HG03460 (cell line): ENCODE results near the gene CSK.

ENCODE experiments used
- ATAC-seq: cut with Tn5 transposase; IDR thresholded peaks from one replicate; pipeline ENCODE4 v1.9.1; 2021; ENCODE audit not compliant: unreplicated experiment

The CSK gene

DNA sequence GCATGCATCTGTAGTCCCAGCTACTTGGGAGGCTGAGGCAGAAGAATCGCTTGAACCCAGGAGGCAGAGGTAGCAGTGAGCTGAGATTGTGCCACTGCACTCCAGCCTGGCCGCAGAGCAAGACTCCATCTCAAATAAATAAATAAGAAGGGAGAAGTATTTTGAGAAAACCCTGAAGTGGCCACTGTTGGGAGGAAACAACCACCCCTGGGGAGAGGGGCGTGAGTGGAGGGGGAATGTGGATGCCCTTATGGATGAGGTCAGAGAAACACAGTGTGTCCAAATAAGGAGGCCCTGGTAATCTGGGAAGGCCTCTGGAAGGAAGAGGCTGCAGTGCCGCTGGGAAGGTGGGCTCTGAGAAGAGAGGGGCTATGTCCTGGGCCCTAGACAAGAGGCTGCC lies 40.4 kb downstream of the CSK start:
- no peak for ATAC-seq

DNA sequence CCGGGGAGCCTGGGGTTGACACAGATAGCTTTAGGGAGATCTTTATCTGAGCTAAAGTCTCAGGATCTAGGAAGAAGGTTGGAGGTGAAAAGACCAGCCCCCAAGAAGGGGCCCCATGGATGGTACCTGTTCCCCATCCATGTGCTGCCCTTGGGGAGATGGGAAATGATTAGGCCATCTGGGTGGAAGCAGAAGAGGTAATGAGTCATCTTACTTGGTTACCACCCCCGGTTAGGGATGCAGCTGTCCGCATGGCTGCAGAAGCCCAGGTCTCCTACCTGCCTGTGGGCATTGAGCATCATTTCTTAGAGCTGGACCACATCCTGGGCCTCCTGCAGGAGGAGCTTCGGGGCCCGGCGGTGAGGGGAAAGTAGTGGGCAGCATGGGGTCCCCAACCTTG lies 41.4 kb downstream of the CSK start:
- ATAC-seq, result no peak

DNA sequence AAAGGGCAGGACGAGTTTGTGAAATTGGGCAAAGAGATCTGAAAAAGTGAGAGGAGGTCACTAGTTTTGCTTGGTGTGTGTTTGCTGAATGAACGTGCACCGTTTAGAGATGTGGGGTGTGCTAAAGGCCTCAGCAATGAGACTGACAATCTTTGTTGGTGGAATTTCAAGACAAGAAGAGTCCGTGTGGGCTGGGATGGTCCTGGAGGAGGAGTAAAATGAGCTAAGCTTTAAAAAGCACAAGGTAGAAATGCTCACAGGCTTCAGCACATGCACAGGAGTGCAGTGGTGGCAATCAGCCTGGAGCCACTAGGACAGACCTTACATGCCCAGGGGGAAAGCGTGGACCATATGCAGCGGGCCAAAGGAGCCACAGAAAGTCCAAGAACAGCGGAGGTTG lies 43.1 kb downstream of the CSK start:
- no peak for ATAC-seq

DNA sequence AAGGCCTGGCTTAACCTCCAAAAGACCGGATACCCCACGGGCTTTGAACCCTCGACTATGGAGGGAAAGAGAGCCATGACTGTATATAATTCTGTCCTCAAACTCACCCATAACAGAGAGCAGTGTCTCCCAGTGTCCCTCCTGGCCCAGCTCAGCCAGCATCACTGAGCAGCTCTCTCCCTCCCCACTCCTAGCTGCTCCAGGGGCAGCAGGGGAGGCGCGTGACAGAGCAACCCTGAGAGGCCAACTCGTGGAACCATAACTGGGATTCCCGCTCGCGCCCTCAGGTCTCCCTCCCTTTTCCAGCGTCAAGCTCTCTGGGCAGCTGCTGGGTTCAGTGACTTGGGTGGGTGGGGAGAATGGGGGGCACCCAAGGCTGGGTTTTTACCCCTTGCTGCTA lies 44.0 kb downstream of the CSK start:
- no peak for ATAC-seq

DNA sequence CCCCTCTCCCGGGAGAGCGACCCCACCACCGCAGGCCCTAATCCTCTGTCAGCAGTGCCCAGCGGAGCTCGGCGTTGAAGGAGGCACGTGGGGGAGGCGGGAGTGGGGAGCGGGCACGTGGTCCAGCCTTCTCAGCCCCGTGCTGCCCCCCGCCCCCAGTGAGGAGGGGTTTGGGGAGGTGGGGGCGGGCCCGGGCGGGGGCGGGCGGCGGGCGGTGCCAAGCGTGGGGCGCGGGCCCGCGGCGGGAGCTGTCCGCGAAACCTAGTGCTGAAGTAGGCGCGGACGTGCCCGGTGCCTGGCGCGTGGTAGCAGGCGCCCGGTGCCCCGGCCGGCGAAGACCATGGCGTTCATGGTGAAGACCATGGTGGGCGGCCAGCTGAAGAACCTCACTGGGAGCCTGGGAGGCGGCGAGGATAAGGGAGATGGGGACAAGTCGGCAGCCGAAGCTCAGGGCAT lies 44.5 kb downstream of the CSK start, which contains the start of gene CPLX3:
Gene CPLX3 (plus strand): TSS at position 264 of the 456 bp plus-strand sequence. CDS start 77 bp downstream, at position 341.
- ATAC-seq, result no peak

DNA sequence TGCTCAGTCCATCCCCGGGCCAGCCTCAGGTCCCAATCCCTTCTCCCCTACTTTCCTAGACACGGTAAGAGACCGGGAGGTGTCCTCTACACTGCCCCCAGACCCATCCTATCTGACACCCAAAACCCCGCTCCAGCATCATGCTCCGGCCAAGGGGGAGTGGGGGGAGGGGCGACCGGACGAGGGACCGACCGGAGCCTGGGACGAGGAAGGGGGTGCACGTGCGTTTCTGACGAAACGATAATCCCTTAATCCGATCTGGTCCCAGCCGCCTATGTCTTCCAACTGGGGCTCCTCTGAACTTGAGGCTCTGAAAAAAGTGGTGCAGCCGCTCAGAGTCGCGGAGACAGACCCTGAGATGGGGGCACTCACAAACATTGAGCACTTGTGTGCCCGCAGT lies 45.0 kb downstream of the CSK start:
- no peak for ATAC-seq

DNA sequence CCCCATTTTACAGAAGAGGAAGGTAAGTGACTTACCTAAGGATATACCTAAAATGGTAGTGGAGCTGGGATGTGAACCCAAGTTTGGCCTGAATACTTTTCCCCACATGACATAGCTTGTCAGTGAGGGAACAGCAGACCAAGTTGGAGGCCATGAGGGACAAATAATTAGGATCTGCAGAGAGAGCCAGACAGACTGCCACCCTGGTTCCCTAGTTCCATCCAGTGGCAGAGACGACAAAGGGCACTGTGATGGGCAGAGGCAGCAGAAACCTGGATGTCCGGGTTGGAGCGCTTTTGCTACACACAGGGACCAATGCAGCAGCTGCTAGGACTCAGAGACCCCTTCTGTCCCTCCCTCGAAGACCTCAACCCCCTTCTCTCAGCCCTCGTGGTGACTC lies 45.7 kb downstream of the CSK start:
- no peak for ATAC-seq

DNA sequence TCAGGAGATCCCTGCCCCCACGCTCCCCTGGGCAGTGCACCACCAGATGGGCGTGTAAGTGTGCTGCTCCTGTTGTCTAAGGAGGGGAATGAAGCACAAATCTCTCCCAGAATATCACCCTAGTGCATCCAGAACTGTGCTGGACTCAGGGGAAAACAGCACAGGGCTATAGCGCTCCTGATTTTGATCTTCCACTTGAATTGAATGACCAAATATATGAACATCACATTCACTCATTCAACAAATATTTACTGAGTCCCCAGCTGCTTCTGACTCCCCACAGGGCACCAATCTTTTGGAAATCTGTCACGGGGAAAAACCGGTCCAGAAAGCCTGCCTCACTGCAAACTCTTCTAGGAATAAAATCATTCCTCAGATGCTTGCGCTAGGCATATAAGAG lies 47.0 kb downstream of the CSK start:
- no peak for ATAC-seq

DNA sequence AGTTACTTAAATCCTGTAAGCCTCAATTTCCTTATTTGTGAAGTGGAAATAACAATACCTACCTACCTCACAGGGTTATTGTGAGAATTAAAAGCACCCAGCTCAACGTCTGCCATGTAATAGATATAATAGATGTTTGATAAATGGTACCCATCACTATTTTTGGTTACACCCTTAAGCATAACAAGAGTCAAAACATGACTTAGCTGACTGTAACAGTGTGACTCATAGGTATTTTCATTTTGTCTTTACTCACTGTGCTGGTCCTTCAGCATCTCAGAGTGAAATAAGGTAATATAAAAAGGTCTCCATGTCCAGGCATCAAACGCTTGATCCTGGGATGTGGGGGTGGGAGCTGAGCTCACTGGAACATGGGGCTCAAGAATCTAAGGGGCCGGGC lies 47.6 kb downstream of the CSK start:
- ATAC-seq, result no peak

DNA sequence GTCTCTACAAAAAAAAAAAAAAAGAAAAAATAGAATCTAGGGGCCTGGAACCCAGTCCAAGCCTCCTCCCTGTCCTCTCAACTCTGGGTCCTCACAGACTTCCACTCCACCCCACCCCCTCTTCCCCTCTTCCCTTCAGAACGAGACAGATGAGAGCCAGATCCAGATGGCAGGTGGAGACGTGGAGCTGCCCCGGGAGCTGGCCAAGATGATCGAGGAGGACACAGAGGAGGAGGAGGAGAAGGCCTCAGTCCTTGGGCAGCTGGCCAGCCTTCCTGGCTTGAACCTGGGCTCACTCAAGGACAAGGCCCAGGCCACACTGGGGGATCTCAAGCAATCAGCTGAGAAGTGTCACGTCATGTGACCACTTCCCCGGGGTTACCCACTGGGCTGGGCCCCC lies 48.1 kb downstream of the CSK start:
- no peak for ATAC-seq

DNA sequence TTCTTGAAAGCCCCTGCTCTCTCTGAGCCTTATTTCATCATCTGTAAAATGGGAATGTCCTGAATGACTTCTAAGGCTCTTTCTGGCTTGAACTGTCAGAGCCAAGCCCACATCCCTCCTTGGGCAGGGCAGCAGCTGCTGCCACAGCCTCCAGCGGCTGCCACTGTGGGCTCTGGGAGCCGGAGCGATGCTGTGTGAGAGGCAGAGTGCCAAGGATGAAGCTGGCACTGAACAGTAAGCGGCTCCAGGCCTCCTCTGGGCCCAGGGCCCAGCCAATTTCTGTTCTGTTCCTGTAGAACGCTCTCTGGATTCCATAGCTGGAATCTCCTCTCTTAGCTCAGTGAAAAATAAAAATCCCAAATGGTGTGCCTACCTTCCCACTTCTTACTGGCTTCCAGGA lies 49.0 kb downstream of the CSK start:
- no peak for ATAC-seq

DNA sequence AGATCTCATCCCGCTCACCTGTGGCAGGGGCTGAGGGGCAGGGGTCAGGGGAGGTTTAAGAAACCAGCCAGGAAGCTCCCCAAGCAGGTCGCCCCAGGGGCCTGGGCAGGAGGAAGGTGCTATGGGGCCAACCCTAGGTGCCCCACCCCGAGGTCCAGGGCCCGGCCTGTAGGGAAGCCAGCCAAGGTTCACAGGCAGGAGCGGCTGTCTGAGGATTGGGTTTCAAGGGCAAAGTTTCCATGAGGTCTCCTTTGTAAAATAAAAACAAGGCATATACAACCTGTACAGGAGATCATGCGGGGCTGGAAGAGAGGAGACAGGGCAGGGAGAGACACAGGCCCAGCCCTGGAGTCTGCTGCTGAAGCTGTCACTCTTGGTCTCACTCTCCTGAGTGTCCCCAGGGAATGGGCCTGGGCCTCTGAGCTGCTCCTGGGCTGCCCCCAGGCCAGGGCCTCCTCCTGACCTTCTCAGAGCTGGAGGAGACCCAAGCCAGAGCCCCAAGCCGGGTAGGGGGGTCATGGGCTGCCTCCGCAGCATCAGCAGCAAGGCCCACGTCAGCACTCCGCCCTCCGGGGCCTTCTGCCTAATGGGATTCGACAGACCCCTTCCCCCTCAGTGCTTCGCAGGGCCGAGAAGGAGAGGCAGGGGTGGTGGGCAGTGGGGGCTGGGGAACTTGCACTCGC lies 50.1 kb downstream of the CSK start:
- ATAC-seq, result no peak

DNA sequence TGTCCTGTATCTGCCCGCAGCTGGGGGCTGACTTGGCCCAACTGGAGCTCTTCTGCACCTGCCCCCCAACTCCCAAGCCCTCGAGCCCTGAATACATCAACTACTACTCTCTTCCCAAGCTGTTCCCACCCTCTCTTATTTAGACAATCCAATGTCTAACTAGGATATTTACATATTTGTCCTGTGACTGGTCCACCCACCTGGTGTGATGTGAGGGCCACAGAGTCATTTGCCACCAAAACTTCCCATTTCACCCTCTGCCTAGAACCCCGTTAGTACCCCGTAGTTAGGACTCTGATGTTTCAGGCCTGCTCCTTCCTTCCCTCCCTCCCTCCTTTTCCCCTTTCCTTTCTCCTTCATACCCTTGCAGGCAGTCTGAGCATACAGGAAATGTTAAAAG lies 50.9 kb downstream of the CSK start:
- no peak for ATAC-seq

DNA sequence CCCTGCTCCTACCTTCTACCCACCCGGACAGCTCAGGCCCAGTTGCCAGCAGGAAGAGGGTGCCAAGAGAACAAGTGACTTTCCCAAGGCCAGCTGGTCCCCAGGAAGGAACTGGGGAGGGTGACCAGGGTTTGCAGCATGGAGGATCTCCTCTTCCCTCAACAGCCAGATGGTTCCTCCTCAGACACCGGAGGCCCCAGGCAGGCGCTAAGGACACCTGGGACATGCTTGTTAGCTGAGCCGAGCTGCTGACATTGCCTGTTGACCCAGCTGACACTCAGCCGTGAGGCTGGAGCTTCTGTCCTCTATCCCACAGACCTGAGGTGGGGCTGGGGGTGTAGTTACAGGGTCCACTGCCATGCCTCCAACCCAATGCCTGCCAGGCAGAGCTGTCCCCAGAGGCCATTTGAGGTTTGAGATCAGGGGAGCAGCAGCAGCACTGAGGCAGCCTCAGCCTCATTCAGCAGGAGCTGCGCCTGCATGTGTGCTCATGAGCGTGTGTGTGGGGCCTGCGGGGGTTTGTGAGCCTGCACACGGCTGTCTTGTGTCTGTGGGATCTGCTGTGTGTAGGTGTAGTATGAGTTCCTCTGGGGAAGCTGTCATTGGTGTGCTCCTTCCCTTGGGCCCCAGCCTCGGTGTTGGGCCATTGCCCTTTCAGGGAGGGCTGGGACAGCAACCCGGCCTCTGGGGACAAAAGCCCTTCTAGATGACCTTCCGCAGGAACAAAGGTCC lies 51.7 kb downstream of the CSK start:
- no peak for ATAC-seq

DNA sequence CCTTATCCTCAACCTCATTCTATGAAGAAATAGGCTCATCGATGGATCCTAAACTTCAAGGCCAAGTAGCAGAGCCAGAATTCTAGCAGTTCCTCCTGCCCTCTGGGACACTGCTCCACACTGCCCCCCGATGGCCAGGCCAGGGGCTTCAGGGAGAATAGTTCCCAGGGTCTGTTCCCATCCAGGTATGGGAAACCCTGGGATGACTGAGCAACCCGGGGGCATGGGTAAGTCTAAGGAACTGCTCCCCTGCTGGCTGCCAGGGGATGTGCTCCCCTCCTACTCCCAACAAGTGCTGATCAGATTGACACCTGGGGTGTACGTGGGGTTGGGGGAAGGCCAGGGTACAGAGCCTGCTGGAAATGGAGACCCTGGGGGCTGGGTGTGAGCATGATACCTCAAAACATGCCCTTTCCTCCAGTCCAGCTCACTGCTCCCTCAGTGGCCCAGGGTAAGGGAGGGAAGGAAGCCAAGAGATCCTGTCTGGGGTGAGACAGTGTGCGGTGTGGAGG lies 53.5 kb downstream of the CSK start:
- no peak for ATAC-seq

DNA sequence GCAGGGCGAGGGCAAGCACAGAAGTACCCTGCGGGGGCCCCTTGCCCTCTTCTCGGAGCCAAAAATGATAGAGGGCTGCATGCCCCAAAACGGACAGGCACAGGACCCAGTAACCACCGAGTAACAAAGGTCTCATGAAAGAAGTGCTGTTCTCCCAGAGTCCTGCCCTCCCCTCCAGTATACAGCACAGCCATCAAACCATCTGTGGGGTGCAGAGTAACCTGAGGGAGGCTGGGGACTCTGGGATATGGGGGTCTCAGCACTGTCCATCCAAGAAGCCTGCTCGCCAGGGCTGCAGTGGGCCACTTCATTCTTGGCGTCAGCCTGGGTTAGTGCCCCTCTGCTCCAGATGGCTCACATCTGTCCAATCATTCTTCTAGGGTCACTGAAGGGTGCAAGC lies 55.0 kb downstream of the CSK start:
- no peak for ATAC-seq

DNA sequence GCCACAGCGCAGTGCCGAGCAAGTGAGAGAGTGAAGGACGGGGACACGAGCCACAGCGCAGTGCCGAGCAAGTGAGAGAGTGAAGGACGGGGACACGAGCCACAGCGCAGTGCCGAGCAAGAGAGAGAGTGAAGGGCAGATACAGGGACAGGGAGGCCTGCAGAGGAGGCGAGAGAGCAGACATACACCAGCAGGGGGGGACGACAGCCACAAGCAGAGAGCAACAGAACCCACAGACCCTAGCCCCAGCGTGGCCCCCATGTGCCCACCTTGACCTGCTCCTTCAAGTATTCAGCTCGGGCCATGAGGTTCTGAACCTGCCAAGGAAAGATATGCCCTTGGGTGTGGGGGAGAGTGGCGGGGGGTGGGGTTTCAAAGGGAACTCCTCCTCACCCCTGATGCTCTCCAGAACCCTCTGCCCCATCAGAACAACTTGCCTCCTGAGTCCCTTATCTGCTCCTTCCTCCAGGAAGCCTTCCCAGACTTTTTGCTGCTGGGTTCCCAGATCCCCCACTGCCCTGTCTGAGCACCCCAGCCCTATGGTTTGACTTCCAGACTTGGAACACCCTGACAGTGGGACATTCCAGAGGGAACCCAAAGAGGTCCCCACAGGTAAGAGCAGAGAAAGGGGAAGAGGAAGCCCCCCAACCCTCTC lies 55.7 kb downstream of the CSK start:
- no peak for ATAC-seq

DNA sequence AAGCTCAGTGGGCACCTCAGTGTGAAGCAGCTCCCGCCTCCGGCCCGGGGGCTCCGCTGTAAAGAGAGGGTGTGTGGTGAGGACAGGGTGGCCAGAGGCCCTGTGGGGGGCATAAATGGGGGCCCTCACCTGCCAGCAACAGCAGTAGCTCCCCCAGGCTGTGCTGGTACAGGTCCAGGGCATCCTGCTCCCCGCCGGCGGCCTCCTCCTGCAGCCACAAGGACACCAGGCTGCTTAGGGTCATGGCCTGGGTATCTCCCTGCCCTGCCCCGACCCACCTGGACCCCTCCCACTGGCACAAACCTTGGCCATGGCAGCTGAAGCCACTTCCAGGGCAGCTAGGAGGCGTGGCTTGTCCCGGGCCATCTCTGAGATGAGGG lies 56.2 kb downstream of the CSK start:
- no peak for ATAC-seq

DNA sequence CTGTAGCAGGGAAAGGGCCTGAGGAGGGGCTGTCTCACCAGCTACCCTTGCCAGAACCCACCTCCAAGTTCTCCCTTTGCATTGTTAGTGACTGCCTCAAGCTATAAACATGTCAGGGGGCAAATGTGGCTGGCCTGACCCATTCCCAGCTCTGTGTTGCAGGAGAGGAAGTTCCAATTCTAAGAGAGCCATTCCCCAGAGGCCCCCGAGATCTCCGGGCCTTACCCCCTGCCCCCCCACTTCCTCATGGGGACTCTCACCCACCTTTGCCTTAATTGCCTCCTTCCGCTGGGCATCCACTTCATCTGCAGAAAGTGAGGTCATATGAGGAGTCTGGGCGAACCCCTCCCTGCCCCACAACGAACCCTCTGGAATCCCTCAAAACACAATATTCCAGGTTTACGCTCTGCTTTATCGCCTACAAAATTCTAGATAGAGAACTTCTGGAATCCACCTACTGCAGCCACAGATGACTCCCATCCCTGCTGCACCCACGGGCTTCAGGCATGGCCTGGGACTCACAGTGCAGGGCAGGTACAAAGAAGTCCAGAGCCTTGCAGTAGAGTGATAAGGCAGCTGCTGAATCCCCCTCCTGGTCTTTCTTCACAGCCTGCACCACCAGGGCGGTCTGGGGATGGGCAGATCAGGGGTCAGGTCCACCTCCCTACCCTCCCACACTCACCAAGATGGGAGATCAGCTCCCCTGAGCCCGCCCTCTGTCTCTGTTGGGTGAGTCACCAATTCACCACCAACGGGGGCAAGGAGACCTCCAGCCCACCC lies 57.1 kb downstream of the CSK start:
- no peak for ATAC-seq

DNA sequence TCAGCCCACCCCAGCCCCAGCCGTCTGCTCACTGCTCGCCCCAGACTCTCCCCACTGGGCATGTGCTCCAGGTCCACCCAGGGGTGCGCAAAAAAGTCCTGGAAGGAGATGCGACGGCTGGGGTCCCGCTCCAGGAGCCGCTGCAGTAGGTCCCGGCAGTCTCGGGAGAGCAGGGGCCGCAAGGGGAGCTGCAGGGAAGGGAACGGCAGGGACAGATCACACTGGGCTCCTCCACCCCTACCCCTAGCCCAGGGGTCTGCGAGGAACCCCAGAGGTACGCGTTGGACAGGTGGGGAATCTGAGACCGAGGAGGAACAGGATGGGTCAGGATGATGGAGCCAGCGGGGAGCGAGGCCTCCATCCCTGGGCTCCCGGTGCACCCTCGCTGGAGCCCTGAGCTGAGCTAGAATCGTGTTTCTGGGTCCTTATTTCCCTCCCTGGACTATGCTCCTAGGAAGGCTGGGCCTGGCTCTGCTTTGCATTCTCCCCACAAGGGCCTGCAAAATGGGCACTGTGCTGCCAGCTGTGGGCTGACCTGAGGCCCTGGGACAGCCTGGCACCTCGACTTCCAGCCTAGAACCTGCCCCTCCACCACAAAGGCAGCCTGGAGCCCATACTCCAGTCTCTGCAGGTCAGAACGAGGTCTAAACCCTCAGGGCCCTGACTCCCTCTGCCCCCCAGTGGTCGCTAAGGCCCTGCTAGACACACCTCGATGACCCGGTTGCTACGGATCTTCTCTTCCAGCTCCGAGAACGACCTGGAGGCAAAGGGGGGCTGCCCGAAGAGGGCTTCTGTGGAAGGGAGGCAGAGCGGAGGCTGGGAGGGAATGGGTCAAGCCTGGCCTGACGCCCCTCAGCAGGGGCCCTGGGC lies 57.9 kb downstream of the CSK start:
- ATAC-seq, result no peak
